ENCODE results near the gene UVRAG. TPM values are rescaled to one million over a fixed set of nuclear protein-coding genes. Genes with fewer than 3 reads are reported as not detected.

UVRAG gene
- total and polyA plus RNA-seq, 4 donors, result 8.7 to 53.2 (median 18.3) TPM

- Histone ChIP-seq H3K4me3 (no peak overlapping the region), H3K27me3 (ENCODE audit: control insufficient read depth in 3 of 3, insufficient read depth in 3 of 3, low read length in 2 of 3) (no peaks in the 10 kb centered on the region), H3K4me1 (ENCODE audit: control insufficient read depth in 5 of 5, insufficient read depth in 5 of 5, low read length in 5 of 5) (peaks cover 8 to 21% (median 12%) of the 10 kb centered on the region in 5 donors), H3K36me3 (ENCODE audit: control insufficient read depth in 4 of 4, insufficient read depth in 4 of 4, low read length in 4 of 4) (peaks cover 0 to 3% (median 0%) of the 10 kb centered on the region in 4 donors), H3K9me3 (ENCODE audit: control insufficient read depth in 4 of 4, insufficient read depth in 3 of 4, low read length in 3 of 4) (no peaks in the 10 kb centered on the region), H3K9ac (ENCODE audit: insufficient read depth in 1 of 2, low read length in 2 of 2) (no peak overlapping the region), H3K27ac (ENCODE audit: low read depth in 1 of 2, low read length in 1 of 2) (no peak overlapping the region)
- ATAC-seq (ENCODE audit: insufficient read depth, low FRiP score) (no peak), DNase-seq (no peak)
- TF ChIP-seq CTCF (IDR thresholded peaks at IDR 0.05; ENCODE audit: control extremely low read depth, extremely low read depth), result no peak
- WGBS, 2 donors, result 92 to 97% methylated on average over 5 of the region's 5 CpGs
Observed at GRCh38 chr11:75821202-75821601, 6.2 kb downstream of the UVRAG start.

- no peak overlapping the region for H3K9ac ChIP-seq (ENCODE audit: insufficient read depth in 1 of 2, low read length in 2 of 2)
- H3K4me1 ChIP-seq (ENCODE audit: control insufficient read depth in 5 of 5, insufficient read depth in 5 of 5, low read length in 5 of 5), result peaks cover 0 to 14% (median 8%) of the 10 kb centered on the region in 5 donors
- whole genome bisulfite sequencing, 2 donors, result 57 to 65% methylated on average over 3 of the region's 3 CpGs
- TF ChIP-seq CTCF (IDR thresholded peaks at IDR 0.05; ENCODE audit: control extremely low read depth, extremely low read depth), result no peak
- no peaks in the 10 kb centered on the region for H3K9me3 ChIP-seq (ENCODE audit: control insufficient read depth in 4 of 4, insufficient read depth in 3 of 4, low read length in 3 of 4)
- ATAC-seq (ENCODE audit: insufficient read depth, low FRiP score) (no peak), DNase-seq (no peak)
- H3K27me3 ChIP-seq (ENCODE audit: control insufficient read depth in 3 of 3, insufficient read depth in 3 of 3, low read length in 2 of 3), result no peaks in the 10 kb centered on the region
- peaks cover 0 to 3% (median 0%) of the 10 kb centered on the region in 4 donors for H3K36me3 ChIP-seq (ENCODE audit: control insufficient read depth in 4 of 4, insufficient read depth in 4 of 4, low read length in 4 of 4)
- no peak overlapping the region for H3K4me3 ChIP-seq
- H3K27ac ChIP-seq (ENCODE audit: low read depth in 1 of 2, low read length in 1 of 2), result no peak overlapping the region
Observed at GRCh38 chr11:75822541-75822940, 7.5 kb downstream of the UVRAG start.

- Histone ChIP-seq H3K4me1 (ENCODE audit: control insufficient read depth in 5 of 5, insufficient read depth in 5 of 5, low read length in 5 of 5) (peaks cover 0 to 17% (median 10%) of the 10 kb centered on the region in 5 donors), H3K27ac (ENCODE audit: low read depth in 1 of 2, low read length in 1 of 2) (peak overlapping the region in 1 of 2 donors; percentile 40), H3K9me3 (ENCODE audit: control insufficient read depth in 4 of 4, insufficient read depth in 3 of 4, low read length in 3 of 4) (no peaks in the 10 kb centered on the region), H3K9ac (ENCODE audit: insufficient read depth in 1 of 2, low read length in 2 of 2) (no peak overlapping the region), H3K4me3 (no peak overlapping the region), H3K36me3 (ENCODE audit: control insufficient read depth in 4 of 4, insufficient read depth in 4 of 4, low read length in 4 of 4) (peaks cover 0 to 3% (median 0%) of the 10 kb centered on the region in 4 donors), H3K27me3 (ENCODE audit: control insufficient read depth in 3 of 3, insufficient read depth in 3 of 3, low read length in 2 of 3) (no peaks in the 10 kb centered on the region)
- no peak for TF ChIP-seq CTCF (IDR thresholded peaks at IDR 0.05; ENCODE audit: control extremely low read depth, extremely low read depth)
- ATAC-seq (ENCODE audit: insufficient read depth, low FRiP score) (no peak), DNase-seq (no peak)
- 78 to 84% methylated on average over 4 of the region's 4 CpGs for WGBS, 2 donors
Observed at GRCh38 chr11:75823415-75823814, 8.4 kb downstream of the UVRAG start.

- Histone ChIP-seq H3K4me1 (ENCODE audit: control insufficient read depth in 5 of 5, insufficient read depth in 5 of 5, low read length in 5 of 5) (peaks cover 0 to 20% (median 11%) of the 10 kb centered on the region in 5 donors), H3K9me3 (ENCODE audit: control insufficient read depth in 4 of 4, insufficient read depth in 3 of 4, low read length in 3 of 4) (no peaks in the 10 kb centered on the region), H3K9ac (ENCODE audit: insufficient read depth in 1 of 2, low read length in 2 of 2) (no peak overlapping the region), H3K36me3 (ENCODE audit: control insufficient read depth in 4 of 4, insufficient read depth in 4 of 4, low read length in 4 of 4) (peaks cover 0 to 3% (median 0%) of the 10 kb centered on the region in 4 donors), H3K27ac (ENCODE audit: low read depth in 1 of 2, low read length in 1 of 2) (no peak overlapping the region), H3K4me3 (no peak overlapping the region), H3K27me3 (ENCODE audit: control insufficient read depth in 3 of 3, insufficient read depth in 3 of 3, low read length in 2 of 3) (no peaks in the 10 kb centered on the region)
- peak in 2 of 3 donors; percentile 32 to 54 for DNase-seq
- 40 to 64% methylated on average over 4 of the region's 4 CpGs for WGBS, 2 donors
- ATAC-seq (ENCODE audit: insufficient read depth, low FRiP score), result no peak
- TF ChIP-seq CTCF (IDR thresholded peaks at IDR 0.05; ENCODE audit: control extremely low read depth, extremely low read depth), result no peak
Observed at GRCh38 chr11:75823946-75824345, 8.9 kb downstream of the UVRAG start.

All from lung (tissue), 12 donors.